Fibroblast of lung (primary cell): ENCODE data around the gene CPZ. TPM values are rescaled to one million over a fixed set of nuclear protein-coding genes. Genes with fewer than 3 reads are reported as not detected.
A peak's percentile ranks its signal among the peaks of the same experiment; 100 is the strongest.

ENCODE experiments used
- DNase-seq, 2 donors: peaks; one replicate each; pipeline versions ENCODE4 v3.0.0 to v3.0.0-alpha.2; 2010; ENCODE audit warnings: low read depth in 2 of 2
- H2AFZ ChIP-seq: 2 replicates; pipeline ENCODE4 v1.5.1; 2012; ENCODE audit warnings: low read length, control low read depth, inconsistent platforms
- H3K27ac ChIP-seq: 2 replicates; pipeline ENCODE4 v1.5.1; 2011; ENCODE audit warnings: low read length, control low read depth; ENCODE audit not compliant: insufficient read depth
- H3K27me3 ChIP-seq: 2 replicates; pipeline ENCODE4 v1.5.1; 2011; ENCODE audit warnings: mild to moderate bottlenecking, low read length; ENCODE audit not compliant: control insufficient read depth, insufficient read depth
- H3K36me3 ChIP-seq: 2 replicates; pipeline ENCODE4 v1.5.1; 2011; ENCODE audit warnings: low read length; ENCODE audit not compliant: control insufficient read depth, insufficient read depth
- H3K4me1 ChIP-seq: 2 replicates; pipeline ENCODE4 v1.5.1; 2011; ENCODE audit warnings: low read length; ENCODE audit not compliant: control insufficient read depth, insufficient read depth; ENCODE audit errors: extremely low read depth
- H3K4me2 ChIP-seq: 2 replicates; pipeline ENCODE4 v1.5.1; 2011; ENCODE audit warnings: low read length, control low read depth; ENCODE audit not compliant: insufficient read depth; ENCODE audit errors: extremely low read depth
- H3K4me3 ChIP-seq, 4 experiments: fragments of 200-600 bp in 1 of 4; sonication (generic) in 1 of 4; replicated peaks in 1 of 4; 2 replicates each; pipeline ENCODE4 v1.5.1; 2011 to 2016; ENCODE audit warnings: low read length in 4 of 4, low read depth in 3 of 4, mild to moderate bottlenecking in 3 of 4, control low read depth in 2 of 4, inconsistent platforms in 1 of 4, mixed read lengths in 1 of 4; ENCODE audit not compliant: insufficient read depth in 1 of 4; ENCODE audit errors: control extremely low read depth in 1 of 4
- H3K79me2 ChIP-seq: 2 replicates; pipeline ENCODE4 v1.5.1; 2012; ENCODE audit warnings: mild to moderate bottlenecking, low read length, inconsistent platforms; ENCODE audit not compliant: control insufficient read depth, insufficient read depth
- H3K9ac ChIP-seq: 2 replicates; pipeline ENCODE4 v1.5.1; 2011; ENCODE audit warnings: mild to moderate bottlenecking, low read length, control low read depth; ENCODE audit not compliant: insufficient read depth
- H3K9me3 ChIP-seq: 2 replicates; pipeline ENCODE4 v1.5.1; 2012; ENCODE audit warnings: low read depth, low read length; ENCODE audit not compliant: control insufficient read depth, insufficient read depth
- H4K20me1 ChIP-seq: 2 replicates; pipeline ENCODE4 v1.5.1; 2011; ENCODE audit warnings: low read length; ENCODE audit not compliant: control insufficient read depth, insufficient read depth; ENCODE audit errors: extremely low read depth
- EZH2 ChIP-seq: IDR thresholded peaks from 2 replicates; pipeline ENCODE4 v1.5.1; 2012; ENCODE audit warnings: low read length, control low read depth, mild to moderate bottlenecking; ENCODE audit errors: missing control alignments
- polyA plus RNA-seq, 2 donors: library from polyadenylated mRNA; depleted of rRNA in 1 of 2; stranded (reverse) in 1 of 2; unstranded in 1 of 2; fragments of >200 nt; gene quantifications; 2 replicates each; pipeline ENCODE4 v1.2.1, GENCODE V29; 2011 to 2012; ENCODE audit warnings: missing spikeins in 1 of 2
- total RNA-seq: library from RNA; depleted of rRNA; stranded (reverse); fragments of >200 nt; gene quantifications from 2 replicates; pipeline ENCODE4 v1.2.1, GENCODE V29; 2014
- TF ChIP-seq, protein P1 (sequence below), 2 donors: IDR thresholded peaks in 1 of 2; conservative IDR thresholded peaks in 1 of 2; 1 replicate in 1 of 2; 2 replicates in 1 of 2; pipeline ENCODE4 v1.5.1; 2011 to 2012; ENCODE audit warnings: low read length in 2 of 2, control low read depth in 1 of 2, inconsistent platforms in 1 of 2, low read depth in 1 of 2, mild to moderate bottlenecking in 1 of 2

The CPZ gene
- total and polyA plus RNA-seq, 2 donors (not counting 1 experiment from before 2014, with no cell fraction given): 7.1 to 24.4 TPM

DNA sequence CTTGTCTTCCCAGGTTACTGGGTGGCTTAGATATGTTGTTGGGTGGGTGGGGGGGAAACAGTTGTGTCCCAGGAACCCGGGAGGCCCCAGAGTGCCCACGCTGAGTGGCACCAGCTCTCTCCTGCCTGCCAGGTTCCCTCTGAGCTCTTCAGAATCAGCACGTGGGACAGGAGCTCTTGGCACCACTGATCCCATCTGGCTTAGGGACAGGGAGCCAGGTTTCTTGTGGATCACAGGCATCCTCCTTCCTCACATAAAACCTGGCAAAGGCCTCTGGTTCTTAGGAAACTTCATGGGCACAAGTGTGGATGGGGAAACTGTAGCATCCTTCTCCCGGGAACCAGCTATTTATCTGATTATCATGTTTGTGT is 8.9 kb upstream of the CPZ start:
- Histone ChIP-seq H3K4me3 (no peak overlapping the region), H3K4me1 (no peaks in the 10 kb centered on the region), H3K4me2 (no peak overlapping the region), H3K79me2 (no peaks in the 10 kb centered on the region), H2AFZ (no peak overlapping the region), H3K36me3 (no peaks in the 10 kb centered on the region), H4K20me1 (no peaks in the 10 kb centered on the region), H3K27ac (no peak overlapping the region), H3K9ac (no peak overlapping the region), H3K27me3 (peaks cover 7% of the 10 kb centered on the region), H3K9me3 (no peaks in the 10 kb centered on the region)
- no peak for DNase-seq
- no peak for TF ChIP-seq EZH2
- TF ChIP-seq, protein P1, sequence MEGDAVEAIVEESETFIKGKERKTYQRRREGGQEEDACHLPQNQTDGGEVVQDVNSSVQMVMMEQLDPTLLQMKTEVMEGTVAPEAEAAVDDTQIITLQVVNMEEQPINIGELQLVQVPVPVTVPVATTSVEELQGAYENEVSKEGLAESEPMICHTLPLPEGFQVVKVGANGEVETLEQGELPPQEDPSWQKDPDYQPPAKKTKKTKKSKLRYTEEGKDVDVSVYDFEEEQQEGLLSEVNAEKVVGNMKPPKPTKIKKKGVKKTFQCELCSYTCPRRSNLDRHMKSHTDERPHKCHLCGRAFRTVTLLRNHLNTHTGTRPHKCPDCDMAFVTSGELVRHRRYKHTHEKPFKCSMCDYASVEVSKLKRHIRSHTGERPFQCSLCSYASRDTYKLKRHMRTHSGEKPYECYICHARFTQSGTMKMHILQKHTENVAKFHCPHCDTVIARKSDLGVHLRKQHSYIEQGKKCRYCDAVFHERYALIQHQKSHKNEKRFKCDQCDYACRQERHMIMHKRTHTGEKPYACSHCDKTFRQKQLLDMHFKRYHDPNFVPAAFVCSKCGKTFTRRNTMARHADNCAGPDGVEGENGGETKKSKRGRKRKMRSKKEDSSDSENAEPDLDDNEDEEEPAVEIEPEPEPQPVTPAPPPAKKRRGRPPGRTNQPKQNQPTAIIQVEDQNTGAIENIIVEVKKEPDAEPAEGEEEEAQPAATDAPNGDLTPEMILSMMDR (conservative IDR thresholded peaks at IDR 0.05 in 1 of 2, IDR thresholded peaks at IDR 0.05 in 1 of 2; ENCODE audit: low read depth in 1 of 2, low read length in 2 of 2): no peak

DNA sequence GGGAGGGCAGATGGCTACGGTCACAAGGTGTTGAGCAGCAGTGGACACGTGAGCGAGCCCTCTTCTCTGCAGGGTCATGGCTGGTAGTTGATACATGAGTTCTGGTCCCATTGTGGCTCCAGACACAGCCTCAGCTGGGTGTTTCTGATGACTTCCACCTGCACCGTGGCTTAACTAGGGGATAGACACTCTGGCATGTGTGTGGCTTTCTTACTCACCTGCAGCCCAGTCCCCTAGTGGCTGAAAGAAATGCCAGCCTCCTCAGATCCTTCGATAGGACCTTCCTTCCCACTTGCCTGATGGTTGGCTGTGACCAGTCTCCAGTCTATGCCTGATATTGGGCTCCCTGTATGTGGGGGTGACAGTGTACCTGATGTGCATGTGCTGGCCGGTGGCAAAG is 7.4 kb upstream of the CPZ start:
- H3K9me3 ChIP-seq: no peaks in the 10 kb centered on the region
- no peaks in the 10 kb centered on the region for H3K79me2 ChIP-seq
- no peak overlapping the region for H3K27ac ChIP-seq
- H3K4me1 ChIP-seq: no peaks in the 10 kb centered on the region
- H3K27me3 ChIP-seq: peaks cover 3% of the 10 kb centered on the region
- no peak overlapping the region for H2AFZ ChIP-seq
- H3K4me3 ChIP-seq: no peak overlapping the region
- no peaks in the 10 kb centered on the region for H3K36me3 ChIP-seq
- TF ChIP-seq, protein P1 (conservative IDR thresholded peaks at IDR 0.05 in 1 of 2, IDR thresholded peaks at IDR 0.05 in 1 of 2; ENCODE audit: low read depth in 1 of 2, low read length in 2 of 2): peak in 1 of 2 donors; percentile 1
- TF ChIP-seq EZH2: no peak
- no peak overlapping the region for H3K9ac ChIP-seq
- no peak overlapping the region for H3K4me2 ChIP-seq
- no peaks in the 10 kb centered on the region for H4K20me1 ChIP-seq
- no peak for DNase-seq

DNA sequence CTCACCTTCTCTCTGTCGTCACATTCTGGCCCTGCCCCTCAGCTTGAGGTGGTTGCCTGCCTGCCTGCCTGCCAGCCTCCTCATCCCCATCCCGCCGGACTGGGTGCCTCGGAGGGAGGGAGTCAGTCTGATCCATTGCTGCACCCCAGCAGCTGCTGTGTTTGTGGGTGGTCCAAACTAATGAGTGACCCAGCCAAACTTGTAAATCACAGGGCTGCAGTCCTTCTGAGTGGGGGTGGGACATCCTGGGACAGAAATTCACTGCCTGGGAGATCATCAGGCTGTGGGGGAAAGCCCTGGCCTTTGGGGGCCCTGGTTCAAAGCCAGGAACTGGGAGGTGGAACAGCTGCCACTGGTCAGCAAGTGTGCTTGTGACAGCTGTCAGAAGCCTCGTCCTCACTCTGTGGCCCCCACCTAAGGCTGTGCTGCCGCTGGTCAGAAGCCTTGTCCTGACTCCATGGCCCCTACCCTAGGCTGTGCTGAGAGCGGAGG is 6.8 kb upstream of the CPZ start:
- no peak overlapping the region for H3K9ac ChIP-seq
- H3K4me2 ChIP-seq: no peak overlapping the region
- H3K27me3 ChIP-seq: peaks cover 3% of the 10 kb centered on the region
- H3K27ac ChIP-seq: no peak overlapping the region
- TF ChIP-seq, protein P1 (conservative IDR thresholded peaks at IDR 0.05 in 1 of 2, IDR thresholded peaks at IDR 0.05 in 1 of 2; ENCODE audit: low read depth in 1 of 2, low read length in 2 of 2): no peak
- TF ChIP-seq EZH2: no peak
- H3K79me2 ChIP-seq: no peaks in the 10 kb centered on the region
- no peaks in the 10 kb centered on the region for H3K4me1 ChIP-seq
- H3K9me3 ChIP-seq: no peaks in the 10 kb centered on the region
- no peak for DNase-seq
- no peaks in the 10 kb centered on the region for H4K20me1 ChIP-seq
- no peak overlapping the region for H3K4me3 ChIP-seq
- H3K36me3 ChIP-seq: no peaks in the 10 kb centered on the region
- H2AFZ ChIP-seq: no peak overlapping the region
